Progenitor cell of endocrine pancreas (in vitro differentiated cells): Measurements from ENCODE around the gene ELF1. TPM values are rescaled to one million over a fixed set of nuclear protein-coding genes. Genes with fewer than 3 reads are reported as not detected.
A peak's percentile ranks its signal among the peaks of the same experiment; 100 is the strongest.

Source experiments
- DNase-seq: peaks from one replicate; pipeline ENCODE4 v3.0.0; 2021; ENCODE audit warnings: low spot score; ENCODE audit not compliant: unreplicated experiment
- H3K27ac Mint-ChIP-seq: 2 replicates; pipeline ENCODE4 v1.8.0; 2021; ENCODE audit warnings: mild to moderate bottlenecking, moderate library complexity, mixed read lengths
- H3K27me3 Mint-ChIP-seq: 2 replicates; pipeline ENCODE4 v1.8.0; 2021; ENCODE audit warnings: mixed read lengths
- H3K36me3 Mint-ChIP-seq: 2 replicates; pipeline ENCODE4 v1.8.0; 2022; ENCODE audit warnings: mixed read lengths; ENCODE audit not compliant: insufficient read depth
- H3K4me1 Mint-ChIP-seq: 2 replicates; pipeline ENCODE4 v1.8.0; 2021; ENCODE audit warnings: low read depth, mixed read lengths
- H3K4me3 Mint-ChIP-seq: 2 replicates; pipeline ENCODE4 v1.8.0; 2021; ENCODE audit warnings: low read depth, mild to moderate bottlenecking, moderate library complexity, mixed read lengths
- H3K9me3 Mint-ChIP-seq: 2 replicates; pipeline ENCODE4 v1.8.0; 2021; ENCODE audit warnings: low read depth, mixed read lengths
- total RNA-seq: library from RNA; stranded (reverse); gene quantifications from 2 replicates; pipeline ENCODE4 v1.2.1, GENCODE V29; 2021
- TF ChIP-seq, protein P1 (sequence below): fragments of 200-600 bp; sonication (generic); IDR thresholded peaks from one replicate; pipeline ENCODE4 v1.5.0; 2021; ENCODE audit warnings: antibody characterized with exemption, mild to moderate bottlenecking; ENCODE audit not compliant: unreplicated experiment

The ELF1 gene
- total RNA-seq, 1 donor from 2014 or later, result 89.7 TPM

GRCh38 chr13:41005704-41006103 lies 13.4 kb downstream of the ELF1 start:
- TF ChIP-seq, protein P1, sequence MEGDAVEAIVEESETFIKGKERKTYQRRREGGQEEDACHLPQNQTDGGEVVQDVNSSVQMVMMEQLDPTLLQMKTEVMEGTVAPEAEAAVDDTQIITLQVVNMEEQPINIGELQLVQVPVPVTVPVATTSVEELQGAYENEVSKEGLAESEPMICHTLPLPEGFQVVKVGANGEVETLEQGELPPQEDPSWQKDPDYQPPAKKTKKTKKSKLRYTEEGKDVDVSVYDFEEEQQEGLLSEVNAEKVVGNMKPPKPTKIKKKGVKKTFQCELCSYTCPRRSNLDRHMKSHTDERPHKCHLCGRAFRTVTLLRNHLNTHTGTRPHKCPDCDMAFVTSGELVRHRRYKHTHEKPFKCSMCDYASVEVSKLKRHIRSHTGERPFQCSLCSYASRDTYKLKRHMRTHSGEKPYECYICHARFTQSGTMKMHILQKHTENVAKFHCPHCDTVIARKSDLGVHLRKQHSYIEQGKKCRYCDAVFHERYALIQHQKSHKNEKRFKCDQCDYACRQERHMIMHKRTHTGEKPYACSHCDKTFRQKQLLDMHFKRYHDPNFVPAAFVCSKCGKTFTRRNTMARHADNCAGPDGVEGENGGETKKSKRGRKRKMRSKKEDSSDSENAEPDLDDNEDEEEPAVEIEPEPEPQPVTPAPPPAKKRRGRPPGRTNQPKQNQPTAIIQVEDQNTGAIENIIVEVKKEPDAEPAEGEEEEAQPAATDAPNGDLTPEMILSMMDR, result no peak
- Mint-ChIP-seq H3K9me3 (no peaks in the 10 kb centered on the region), H3K4me1 (peaks cover 48% of the 10 kb centered on the region), H3K27ac (no peak overlapping the region), H3K27me3 (no peaks in the 10 kb centered on the region), H3K36me3 (peaks cover 4% of the 10 kb centered on the region), H3K4me3 (no peak overlapping the region)
- no peak for DNase-seq

GRCh38 chr13:41004875-41005693 lies 14.0 kb downstream of the ELF1 start:
- Mint-ChIP-seq H3K27ac (peak overlapping the region; percentile 22), H3K4me3 (no peak overlapping the region), H3K9me3 (no peaks in the 10 kb centered on the region), H3K27me3 (no peaks in the 10 kb centered on the region), H3K36me3 (peaks cover 3% of the 10 kb centered on the region), H3K4me1 (peaks cover 46% of the 10 kb centered on the region)
- TF ChIP-seq, protein P1, result no peak
- DNase-seq, result no peak

- TF ChIP-seq, protein P1, result no peak
- Mint-ChIP-seq H3K36me3 (peaks cover 4% of the 10 kb centered on the region), H3K27ac (no peak overlapping the region), H3K4me3 (no peak overlapping the region), H3K27me3 (no peaks in the 10 kb centered on the region), H3K9me3 (no peaks in the 10 kb centered on the region), H3K4me1 (peaks cover 48% of the 10 kb centered on the region)
- DNase-seq, result no peak
Measured at GRCh38 chr13:41002606-41003005, 16.5 kb downstream of the ELF1 start.

- Mint-ChIP-seq H3K27ac (peak overlapping the region; percentile 89), H3K9me3 (peaks cover 3% of the 10 kb centered on the region), H3K36me3 (peaks cover 7% of the 10 kb centered on the region), H3K27me3 (no peaks in the 10 kb centered on the region), H3K4me3 (no peak overlapping the region), H3K4me1 (peaks cover 47% of the 10 kb centered on the region)
- TF ChIP-seq, protein P1, result no peak
- DNase-seq, result no peak
Measured at GRCh38 chr13:41001695-41002094, 17.4 kb downstream of the ELF1 start.

DNA sequence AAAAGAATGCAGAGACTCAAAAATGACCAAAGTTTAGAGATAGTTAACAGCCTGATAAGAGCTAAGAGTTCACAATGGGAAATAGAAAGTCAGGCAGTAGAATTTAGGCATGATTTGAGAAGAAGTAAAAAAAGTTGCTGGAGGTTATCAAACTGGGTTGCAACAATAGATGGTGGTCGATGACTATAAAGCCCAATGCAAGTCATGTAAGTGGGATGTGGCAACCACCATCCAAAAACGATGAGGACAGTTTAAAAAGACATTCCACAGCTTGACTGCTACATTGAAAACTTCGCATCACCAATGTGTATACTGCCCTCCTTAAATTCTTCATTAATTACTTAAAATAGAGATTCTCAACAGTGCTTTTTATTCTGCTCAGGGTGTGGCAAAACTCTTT lies 19.7 kb downstream of the ELF1 start:
- Mint-ChIP-seq H3K36me3 (peaks cover 10% of the 10 kb centered on the region), H3K4me3 (no peak overlapping the region), H3K9me3 (peaks cover 3% of the 10 kb centered on the region), H3K27me3 (no peaks in the 10 kb centered on the region), H3K4me1 (peaks cover 40% of the 10 kb centered on the region), H3K27ac (peak overlapping the region; percentile 63)
- TF ChIP-seq, protein P1, result no peak
- DNase-seq, result no peak
